ENCODE data around the gene C17orf75.

Gene C17orf75

GRCh38 chr17:32302860-32303649 lies 38.9 kb downstream of the C17orf75 start:
- DNase-seq: peak; percentile 54

GRCh38 chr17:32302037-32302436 lies 39.9 kb downstream of the C17orf75 start:
- peak; percentile 24 for DNase-seq

DNA sequence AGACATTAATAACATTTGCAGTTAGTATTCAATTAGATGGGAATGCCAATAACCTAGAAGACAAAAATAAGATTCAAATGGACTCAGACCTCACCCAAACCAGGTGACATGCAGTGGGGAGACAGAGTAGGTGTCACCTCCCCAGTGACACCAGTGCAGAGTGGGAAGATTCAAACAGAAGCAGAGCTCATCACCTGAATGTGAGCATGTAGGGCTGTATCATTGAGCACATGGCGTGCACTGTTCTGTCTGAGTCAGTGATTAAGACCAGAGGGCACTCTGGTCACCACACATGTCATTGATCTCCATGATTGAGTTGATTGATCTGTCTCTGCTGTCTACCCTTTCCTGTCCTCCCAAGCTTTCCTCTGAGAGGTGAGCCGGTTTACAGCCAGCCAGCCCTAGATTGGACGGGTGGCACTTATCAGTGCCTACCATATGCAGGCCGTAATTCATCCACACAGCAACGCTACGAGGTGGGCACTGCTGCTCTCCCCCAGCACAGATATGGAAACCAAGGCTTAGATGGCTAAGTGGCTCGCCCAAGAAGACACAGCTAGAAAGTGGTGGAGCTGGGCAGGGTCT lies 42.3 kb downstream of the C17orf75 start:
- DNase-seq: no peak

DNA sequence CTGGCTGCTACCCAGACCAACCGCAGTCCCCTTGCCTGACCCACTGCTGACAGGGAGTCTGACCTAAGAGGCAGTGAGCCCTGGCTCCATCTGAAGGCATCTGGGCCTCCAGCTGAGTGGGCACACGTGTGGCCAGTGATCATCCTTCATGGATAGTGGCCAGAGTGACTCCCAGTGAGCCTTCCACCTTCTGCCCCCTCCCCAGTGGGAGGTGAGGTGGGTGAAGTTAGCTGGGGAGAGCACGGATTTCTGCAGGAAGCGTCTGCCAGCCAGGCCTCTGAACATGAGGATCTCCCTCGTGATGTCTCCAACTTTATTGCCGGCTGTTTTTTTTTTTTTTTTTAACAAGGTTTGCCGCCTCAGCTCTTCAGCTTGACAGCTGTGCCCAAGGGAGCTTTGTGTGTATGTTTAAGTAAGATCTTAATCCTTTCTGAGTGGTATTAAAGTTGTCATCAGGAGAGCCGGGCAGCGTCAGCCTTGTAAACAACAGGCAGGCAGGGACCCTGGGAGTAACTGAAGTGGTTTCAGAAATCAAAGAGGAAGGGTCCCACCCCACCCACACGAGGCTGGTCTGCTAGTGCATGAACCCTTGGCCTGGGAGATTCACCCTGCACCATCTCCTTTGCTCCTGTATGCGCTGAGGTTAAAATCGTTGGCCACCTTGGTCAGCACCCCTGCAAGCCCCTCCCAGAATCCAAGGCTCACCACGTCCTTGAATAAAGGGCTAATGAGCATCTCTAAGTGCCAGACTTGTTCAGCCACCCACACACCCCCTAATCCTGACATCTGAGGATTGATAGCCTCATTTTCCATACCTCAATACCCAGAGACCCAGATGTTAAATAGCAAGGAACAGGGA lies 43.0 kb downstream of the C17orf75 start:
- DNase-seq: no peak

- DNase-seq: no peak
Measured at GRCh38 chr17:32298298-32298697, 43.7 kb downstream of the C17orf75 start.

DNA sequence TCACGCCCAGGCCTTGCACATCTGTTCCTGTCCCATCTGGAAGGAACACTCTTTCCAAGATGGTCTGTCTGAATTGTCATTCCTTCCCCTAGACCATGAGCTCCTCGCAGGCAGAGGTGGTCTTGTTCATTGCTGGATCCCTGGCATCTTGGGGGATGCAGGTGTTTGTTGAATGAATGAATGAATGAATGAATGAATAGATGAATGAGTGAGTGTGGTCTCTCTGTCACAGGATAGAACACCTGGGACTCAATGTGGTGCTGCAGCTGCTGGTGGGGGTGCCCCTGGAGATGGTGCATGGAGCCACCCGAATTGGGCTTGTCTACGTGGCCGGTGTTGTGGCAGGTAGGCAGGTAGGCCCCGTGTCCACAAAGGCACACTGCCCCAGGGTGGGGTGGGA lies 44.1 kb downstream of the C17orf75 start:
- no peak for DNase-seq

- no peak for DNase-seq
Measured at GRCh38 chr17:32297424-32297823, 44.5 kb downstream of the C17orf75 start.

DNA sequence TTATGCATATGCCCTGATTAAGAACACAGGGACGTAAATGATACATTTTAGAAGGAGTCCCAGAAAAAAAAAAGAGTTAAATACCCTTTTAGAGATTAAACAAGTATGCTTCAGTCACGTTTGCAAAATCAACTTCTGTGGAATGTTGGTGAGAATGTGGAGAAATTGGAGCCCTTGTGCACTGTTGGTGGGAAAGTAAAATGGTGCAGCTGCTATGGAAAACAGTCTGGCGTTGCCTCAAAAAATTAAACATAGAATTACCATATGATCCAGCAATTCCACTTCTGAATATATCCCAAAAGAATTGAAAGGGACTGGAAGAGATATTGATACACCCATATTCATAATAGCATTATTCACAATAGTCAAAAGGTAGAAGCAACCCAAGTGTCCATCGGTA lies 49.9 kb downstream of the C17orf75 start:
- DNase-seq: no peak

- no peak for DNase-seq
Measured at GRCh38 chr17:32289471-32290070, 52.4 kb downstream of the C17orf75 start.

- DNase-seq: no peak
Measured at GRCh38 chr17:32288615-32289014, 53.4 kb downstream of the C17orf75 start.

DNA sequence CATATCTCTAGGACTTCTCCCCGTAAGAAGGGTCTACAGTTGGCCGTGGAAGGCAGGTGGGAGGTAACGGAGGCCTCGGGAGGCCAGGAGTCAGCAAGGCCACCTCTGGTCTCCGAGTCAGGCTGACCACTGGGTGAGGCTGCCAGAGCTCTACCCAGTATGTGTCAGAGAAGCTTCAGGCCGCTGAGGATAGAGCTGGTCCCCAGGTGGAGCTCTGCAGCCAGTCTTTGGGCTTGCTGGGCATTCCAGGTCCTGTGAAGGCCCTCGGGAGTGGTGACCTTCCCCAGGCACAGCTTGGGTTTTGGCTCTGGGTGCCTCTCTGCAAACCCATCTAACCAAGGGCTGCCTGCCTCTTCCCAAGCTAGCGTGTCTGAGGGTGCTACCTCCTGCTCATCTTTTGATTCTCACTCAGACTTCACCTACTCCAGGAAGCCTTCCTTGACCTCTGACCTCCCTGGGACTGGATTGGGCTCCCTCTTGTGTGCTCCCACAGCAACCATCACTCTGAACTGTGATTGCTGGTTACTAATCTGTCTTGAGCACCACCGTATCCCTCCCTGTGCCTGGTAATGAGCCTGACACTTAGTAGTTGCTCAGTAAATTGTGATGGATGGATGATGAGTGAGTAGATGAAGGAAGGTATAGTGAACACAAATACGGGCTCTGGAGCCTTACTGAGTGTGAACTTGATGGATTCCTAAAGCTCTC lies 54.0 kb downstream of the C17orf75 start:
- DNase-seq: no peak

- no peak for DNase-seq
Measured at GRCh38 chr17:32286518-32286900, 55.5 kb downstream of the C17orf75 start.

GRCh38 chr17:32285746-32286517 lies 56.0 kb downstream of the C17orf75 start:
- DNase-seq: peak; percentile 58

DNA sequence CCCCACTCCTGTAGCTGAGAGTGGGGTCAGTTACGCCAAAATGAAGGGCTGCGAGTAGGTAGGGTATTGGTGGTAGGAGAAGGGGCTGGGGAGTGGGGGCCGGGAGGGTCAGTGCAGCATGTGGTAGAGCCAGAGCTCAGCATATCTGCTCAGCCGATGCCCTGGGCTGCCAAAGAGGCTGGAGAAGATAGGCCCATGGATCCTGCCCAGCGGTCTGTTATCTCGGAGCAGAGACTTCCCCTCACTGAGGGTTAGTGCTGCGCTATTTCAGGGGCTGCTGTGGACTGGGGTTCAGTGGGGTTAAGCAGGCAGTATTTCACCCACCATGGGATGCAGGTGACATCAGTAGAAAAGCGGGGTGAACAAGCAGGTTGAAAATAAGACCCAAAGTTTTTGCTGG lies 56.7 kb downstream of the C17orf75 start:
- DNase-seq: no peak

- no peak for DNase-seq
Measured at GRCh38 chr17:32283745-32284201, 58.2 kb downstream of the C17orf75 start.

DNA sequence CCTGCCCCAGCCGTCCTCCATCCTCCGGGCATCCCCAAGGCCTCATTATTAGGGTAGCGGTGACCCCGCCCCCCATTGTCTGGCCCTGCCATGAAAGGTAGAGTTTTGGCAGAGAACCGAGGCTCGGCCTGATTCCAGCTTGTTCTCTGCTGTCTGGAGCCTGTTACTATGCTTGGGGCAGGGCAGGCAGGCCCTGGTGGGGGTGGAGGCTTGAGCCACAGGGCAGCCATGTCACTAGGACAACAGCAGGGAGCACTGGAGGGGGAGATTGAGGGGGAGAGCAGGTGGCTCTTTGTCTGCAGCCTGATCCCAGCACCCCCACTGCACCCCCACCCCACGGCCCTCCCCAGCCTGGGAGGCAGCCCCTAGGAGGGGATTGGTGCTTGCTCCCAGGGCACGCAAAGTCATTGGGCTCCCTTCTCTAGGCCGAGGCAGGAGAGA lies 60.9 kb downstream of the C17orf75 start:
- peak; percentile 93 for DNase-seq

GRCh38 chr17:32279891-32280716 lies 61.9 kb downstream of the C17orf75 start:
- DNase-seq: no peak

DNA sequence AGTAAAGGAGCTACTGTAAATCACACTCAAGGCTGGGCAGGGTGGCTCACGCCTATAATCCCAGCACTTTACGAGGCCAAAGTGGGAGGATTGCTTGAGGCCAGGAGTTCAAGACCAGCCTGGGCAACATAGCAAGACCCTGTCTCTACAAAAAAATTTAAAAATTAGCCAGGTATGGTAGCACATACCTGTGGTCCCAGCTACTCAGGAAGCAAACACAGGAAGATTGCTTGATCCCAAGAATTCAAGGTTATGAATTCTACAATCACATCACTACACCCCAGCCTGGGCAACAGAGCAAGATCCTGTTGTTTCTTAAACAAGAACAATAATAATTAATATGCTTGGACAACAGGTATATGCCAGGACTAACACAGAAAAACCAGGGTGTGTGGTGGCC lies 63.2 kb downstream of the C17orf75 start:
- DNase-seq: no peak

Measured in COR-L47 (cell line).